Stimulated activated CD8-positive, alpha-beta memory T cell treated with anti-CD3 and anti-CD28 coated beads, Interleukin-7, amount 100 ng/mL, for 24 hours (primary cell): ENCODE data around the gene CACNA1C.

Experiments
- DNase-seq: peaks from one replicate; pipeline ENCODE4 v3.0.0-alpha.2; 2020; ENCODE audit warnings: low read depth

Gene CACNA1C

GRCh38 chr12:2629051-2629450 is 576.3 kb downstream of the CACNA1C start:
- DNase-seq: no peak

- no peak for DNase-seq
Measured at GRCh38 chr12:2631653-2632350, 579.0 kb downstream of the CACNA1C start.

GRCh38 chr12:2633176-2633824 is 580.5 kb downstream of the CACNA1C start:
- DNase-seq: no peak

- no peak for DNase-seq
Measured at GRCh38 chr12:2633825-2634200, 581.0 kb downstream of the CACNA1C start.

GRCh38 chr12:2634471-2634870 is 581.7 kb downstream of the CACNA1C start:
- no peak for DNase-seq

GRCh38 chr12:2636741-2637340 is 584.1 kb downstream of the CACNA1C start:
- DNase-seq: no peak

GRCh38 chr12:2637371-2637770 is 584.6 kb downstream of the CACNA1C start:
- no peak for DNase-seq

- DNase-seq: no peak
Measured at GRCh38 chr12:2638273-2639019, 585.7 kb downstream of the CACNA1C start.

- DNase-seq: no peak
Measured at GRCh38 chr12:2639020-2639298, 586.2 kb downstream of the CACNA1C start.

GRCh38 chr12:2640281-2640680 is 587.5 kb downstream of the CACNA1C start:
- DNase-seq: no peak

GRCh38 chr12:2640709-2641108 is 587.9 kb downstream of the CACNA1C start:
- DNase-seq: no peak

- DNase-seq: no peak
Measured at GRCh38 chr12:2641207-2641606, 588.4 kb downstream of the CACNA1C start.

GRCh38 chr12:2641761-2642160 is 589.0 kb downstream of the CACNA1C start:
- no peak for DNase-seq

GRCh38 chr12:2642176-2642892 is 589.5 kb downstream of the CACNA1C start:
- no peak for DNase-seq

- DNase-seq: no peak
Measured at GRCh38 chr12:2642896-2643425, 590.2 kb downstream of the CACNA1C start.

- DNase-seq: no peak
Measured at GRCh38 chr12:2643576-2644135, 590.9 kb downstream of the CACNA1C start.

- no peak for DNase-seq
Measured at GRCh38 chr12:2644683-2645405, 592.1 kb downstream of the CACNA1C start.

- DNase-seq: no peak
Measured at GRCh38 chr12:2645460-2645859, 592.7 kb downstream of the CACNA1C start.

- no peak for DNase-seq
Measured at GRCh38 chr12:2646341-2646740, 593.6 kb downstream of the CACNA1C start.

- no peak for DNase-seq
Measured at GRCh38 chr12:2647186-2647585, 594.4 kb downstream of the CACNA1C start.

- no peak for DNase-seq
Measured at GRCh38 chr12:2648406-2648805, 595.6 kb downstream of the CACNA1C start.
